ENCODE measurements around the gene ARL15.

The ARL15 gene

DNA sequence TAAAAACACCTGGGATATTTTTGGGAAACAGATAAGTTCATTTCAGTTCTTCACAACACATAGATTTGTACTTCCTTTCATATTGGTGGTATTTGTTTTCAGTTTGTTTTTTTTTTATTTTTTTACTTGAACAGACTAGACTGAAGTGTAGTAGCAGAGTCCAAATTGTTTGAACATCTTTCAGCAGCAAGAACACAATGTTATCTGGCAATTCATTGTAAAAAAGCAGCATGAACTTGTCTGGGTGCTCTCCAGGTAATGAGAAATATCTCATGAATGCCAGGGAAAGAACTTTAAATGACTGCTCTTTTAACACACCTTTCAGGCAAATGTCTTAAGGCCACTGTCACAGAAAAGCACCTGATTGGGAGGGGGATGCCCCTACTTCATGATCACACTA lies 113.4 kb downstream of the ARL15 start:
- TF ChIP-seq, protein P1, sequence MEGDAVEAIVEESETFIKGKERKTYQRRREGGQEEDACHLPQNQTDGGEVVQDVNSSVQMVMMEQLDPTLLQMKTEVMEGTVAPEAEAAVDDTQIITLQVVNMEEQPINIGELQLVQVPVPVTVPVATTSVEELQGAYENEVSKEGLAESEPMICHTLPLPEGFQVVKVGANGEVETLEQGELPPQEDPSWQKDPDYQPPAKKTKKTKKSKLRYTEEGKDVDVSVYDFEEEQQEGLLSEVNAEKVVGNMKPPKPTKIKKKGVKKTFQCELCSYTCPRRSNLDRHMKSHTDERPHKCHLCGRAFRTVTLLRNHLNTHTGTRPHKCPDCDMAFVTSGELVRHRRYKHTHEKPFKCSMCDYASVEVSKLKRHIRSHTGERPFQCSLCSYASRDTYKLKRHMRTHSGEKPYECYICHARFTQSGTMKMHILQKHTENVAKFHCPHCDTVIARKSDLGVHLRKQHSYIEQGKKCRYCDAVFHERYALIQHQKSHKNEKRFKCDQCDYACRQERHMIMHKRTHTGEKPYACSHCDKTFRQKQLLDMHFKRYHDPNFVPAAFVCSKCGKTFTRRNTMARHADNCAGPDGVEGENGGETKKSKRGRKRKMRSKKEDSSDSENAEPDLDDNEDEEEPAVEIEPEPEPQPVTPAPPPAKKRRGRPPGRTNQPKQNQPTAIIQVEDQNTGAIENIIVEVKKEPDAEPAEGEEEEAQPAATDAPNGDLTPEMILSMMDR (IDR thresholded peaks at IDR 0.05) = no peak
- Histone ChIP-seq H3K36me3 (no peaks in the 10 kb centered on the region), H3K27me3 (no peaks in the 10 kb centered on the region), H3K9me3 (no peaks in the 10 kb centered on the region), H3K27ac (no peak overlapping the region), H3K4me3 (ENCODE audit: low read depth in 1 of 2, low read length in 1 of 2) (no peak overlapping the region), H3K4me1 (ENCODE audit: control insufficient read depth in 1 of 2, insufficient read depth in 1 of 2, low read depth in 1 of 2, low read length in 1 of 2) (no peaks in the 10 kb centered on the region)

DNA sequence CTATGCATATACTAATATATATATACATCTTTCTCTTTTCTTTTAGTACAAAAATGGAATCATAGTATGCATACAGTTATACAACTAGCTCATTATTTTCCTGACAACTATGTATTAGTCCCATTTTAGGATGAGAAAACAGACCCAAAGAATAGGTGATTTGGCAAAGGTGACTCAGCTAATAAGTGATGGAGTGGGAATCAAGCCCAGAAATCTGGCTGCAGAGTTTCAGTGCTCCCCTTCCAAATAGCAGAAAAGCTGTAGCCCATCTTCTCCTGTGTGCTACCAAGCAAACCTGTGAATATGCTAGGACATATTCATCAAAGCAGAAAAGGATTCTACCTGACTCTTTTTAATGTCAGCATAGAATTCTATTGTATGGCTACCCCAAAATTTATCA lies 114.7 kb downstream of the ARL15 start:
- peaks cover 0 to 2% of the 10 kb centered on the region in 2 experiments for H3K4me1 ChIP-seq (ENCODE audit: control insufficient read depth in 1 of 2, insufficient read depth in 1 of 2, low read depth in 1 of 2, low read length in 1 of 2)
- TF ChIP-seq, protein P1 (IDR thresholded peaks at IDR 0.05) = no peak
- H3K36me3 ChIP-seq = no peaks in the 10 kb centered on the region
- no peak overlapping the region for H3K27ac ChIP-seq
- H3K4me3 ChIP-seq (ENCODE audit: low read depth in 1 of 2, low read length in 1 of 2) = no peak overlapping the region
- H3K27me3 ChIP-seq = no peaks in the 10 kb centered on the region
- H3K9me3 ChIP-seq = no peaks in the 10 kb centered on the region

DNA sequence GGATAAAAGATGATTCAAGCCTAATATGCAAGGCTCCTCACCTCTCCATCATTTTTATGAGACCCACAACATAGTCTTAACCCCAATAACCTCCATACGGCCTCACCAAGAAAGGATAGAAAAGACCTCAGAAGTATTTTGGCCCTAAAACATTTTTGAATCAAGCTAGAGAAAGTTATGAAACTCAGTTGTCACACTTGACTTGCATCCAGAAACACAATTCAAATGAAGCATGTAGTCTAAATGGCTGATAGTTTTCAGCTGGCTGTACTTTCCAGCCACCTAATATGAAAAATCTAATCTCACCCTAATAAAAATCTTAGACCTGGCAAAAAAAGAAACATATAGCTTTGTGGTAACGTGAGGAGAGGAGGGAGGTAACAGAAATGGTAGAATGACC lies 116.1 kb downstream of the ARL15 start:
- TF ChIP-seq, protein P1 (IDR thresholded peaks at IDR 0.05) = no peak
- Histone ChIP-seq H3K36me3 (no peaks in the 10 kb centered on the region), H3K27ac (no peak overlapping the region), H3K27me3 (no peaks in the 10 kb centered on the region), H3K4me3 (ENCODE audit: low read depth in 1 of 2, low read length in 1 of 2) (no peak overlapping the region), H3K4me1 (ENCODE audit: control insufficient read depth in 1 of 2, insufficient read depth in 1 of 2, low read depth in 1 of 2, low read length in 1 of 2) (peaks cover 0 to 2% of the 10 kb centered on the region in 2 experiments), H3K9me3 (no peaks in the 10 kb centered on the region)

- TF ChIP-seq, protein P1 (IDR thresholded peaks at IDR 0.05) = no peak
These were observed 122.7 kb downstream of the ARL15 start for GRCh38 chr5:54187694-54188093.

DNA sequence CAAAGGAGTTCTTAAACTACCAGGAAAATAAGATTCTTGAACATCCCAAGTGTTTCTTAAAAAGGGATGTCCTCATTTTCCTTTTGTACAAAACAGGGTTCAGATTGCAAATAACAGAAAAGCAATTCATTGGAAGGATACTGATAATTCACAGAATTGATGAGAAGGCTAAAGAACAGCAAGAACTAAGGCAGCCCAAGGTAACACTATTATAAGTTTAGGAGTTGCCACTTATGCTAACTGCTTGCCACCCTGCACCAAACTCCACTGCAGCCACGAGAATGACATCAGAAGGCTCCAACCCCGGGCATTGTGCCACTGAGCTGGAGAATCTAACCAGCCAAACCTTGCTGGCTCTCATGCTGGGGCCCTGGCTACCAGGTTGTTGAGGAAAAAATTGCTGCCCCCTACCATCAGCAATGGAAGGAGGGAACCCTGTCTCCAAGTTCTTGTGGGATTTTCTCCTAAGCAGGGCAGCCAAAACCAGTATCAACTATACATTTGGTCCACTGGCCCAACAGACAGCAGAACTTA lies 123.4 kb downstream of the ARL15 start:
- Histone ChIP-seq H3K27ac (no peak overlapping the region), H3K9me3 (no peaks in the 10 kb centered on the region), H3K27me3 (no peaks in the 10 kb centered on the region), H3K4me1 (ENCODE audit: control insufficient read depth in 1 of 2, insufficient read depth in 1 of 2, low read depth in 1 of 2, low read length in 1 of 2) (peaks cover 0 to 2% of the 10 kb centered on the region in 2 experiments), H3K4me3 (ENCODE audit: low read depth in 1 of 2, low read length in 1 of 2) (no peak overlapping the region), H3K36me3 (no peaks in the 10 kb centered on the region)
- TF ChIP-seq, protein P1 (IDR thresholded peaks at IDR 0.05) = no peak

More at GRCh38 chr5:54187694-54188093, 122.7 kb downstream of the ARL15 start:
- Histone ChIP-seq H3K27ac (no peak overlapping the region), H3K4me3 (ENCODE audit: low read depth in 1 of 2, low read length in 1 of 2) (no peak overlapping the region), H3K36me3 (no peaks in the 10 kb centered on the region), H3K9me3 (no peaks in the 10 kb centered on the region), H3K4me1 (ENCODE audit: control insufficient read depth in 1 of 2, insufficient read depth in 1 of 2, low read depth in 1 of 2, low read length in 1 of 2) (peaks cover 0 to 2% of the 10 kb centered on the region in 2 experiments), H3K27me3 (no peaks in the 10 kb centered on the region)

All from neutrophil (primary cell).